ENCODE results near the gene TOMM6.
"Not testable (repeated sequence)": the region's sequence is repeated elsewhere in the genome, so short reads cannot be mapped to it uniquely, and the experiment has no call there.

The TOMM6 gene

DNA sequence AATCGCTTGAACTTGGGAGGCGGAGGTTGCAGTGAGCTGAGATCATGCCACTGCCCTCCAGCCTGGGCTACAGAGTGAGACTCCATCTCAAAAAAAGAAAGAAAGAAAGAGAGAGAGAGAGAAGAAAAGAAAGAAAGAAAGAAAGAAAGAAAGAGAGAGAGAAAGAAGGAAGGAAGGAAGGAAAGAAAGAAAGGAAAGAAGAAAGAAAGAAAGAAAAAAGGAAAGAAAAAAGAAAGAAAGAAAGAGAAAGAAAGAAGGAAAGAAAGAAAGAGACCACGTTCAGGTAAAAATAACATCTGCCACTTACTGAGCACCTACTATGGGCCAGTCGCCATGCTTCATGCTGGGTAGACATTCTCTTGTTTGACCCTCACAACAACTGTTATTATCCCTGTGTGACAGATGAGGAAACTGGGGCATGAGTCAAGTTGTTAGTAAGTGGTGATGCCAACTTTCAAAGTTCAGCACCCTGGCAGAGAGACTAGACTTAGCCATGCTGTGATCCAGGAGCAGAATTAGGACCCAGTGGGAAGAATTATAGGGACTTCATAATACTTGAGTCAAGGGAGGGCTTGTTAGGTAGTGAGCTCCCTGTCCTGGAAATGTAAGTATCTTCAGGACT lies 21.3 kb upstream of the TOMM6 start:
- not testable (repeated sequence) for DNase-seq

DNA sequence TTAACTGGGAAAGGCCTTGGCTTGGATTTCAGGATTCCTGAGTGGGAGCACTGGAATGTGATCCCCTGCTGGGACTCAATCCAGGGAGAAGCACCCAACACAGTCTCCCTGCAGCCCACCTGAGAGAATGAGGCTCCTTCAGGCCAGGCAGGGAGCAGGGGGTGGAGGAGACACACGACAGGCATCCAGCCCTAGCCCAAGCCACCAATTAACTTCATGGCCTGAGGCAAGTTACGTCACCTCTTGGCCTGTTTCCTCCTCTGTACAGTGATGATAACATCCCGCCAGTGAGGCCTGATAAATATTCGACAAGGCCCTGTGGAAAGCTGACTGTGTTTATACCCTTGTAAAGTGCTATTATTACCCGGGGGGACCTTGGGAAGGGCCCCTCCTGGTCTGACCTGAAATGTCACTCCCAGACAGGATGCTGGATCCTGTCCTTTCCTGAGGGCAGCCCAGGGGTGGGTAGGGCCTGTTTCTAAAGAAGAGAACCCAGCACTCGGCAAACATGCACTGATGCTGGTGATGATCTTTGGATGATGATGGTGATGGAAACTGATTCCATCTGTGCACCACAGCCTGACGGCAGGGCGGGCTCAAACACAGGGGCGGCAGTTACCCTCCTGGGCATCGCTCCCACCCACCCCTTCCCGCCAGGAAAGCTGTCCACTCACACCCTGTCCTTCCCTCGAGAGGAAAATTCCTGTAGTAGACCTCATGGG lies 20.2 kb upstream of the TOMM6 start:
- no peak for DNase-seq

DNA sequence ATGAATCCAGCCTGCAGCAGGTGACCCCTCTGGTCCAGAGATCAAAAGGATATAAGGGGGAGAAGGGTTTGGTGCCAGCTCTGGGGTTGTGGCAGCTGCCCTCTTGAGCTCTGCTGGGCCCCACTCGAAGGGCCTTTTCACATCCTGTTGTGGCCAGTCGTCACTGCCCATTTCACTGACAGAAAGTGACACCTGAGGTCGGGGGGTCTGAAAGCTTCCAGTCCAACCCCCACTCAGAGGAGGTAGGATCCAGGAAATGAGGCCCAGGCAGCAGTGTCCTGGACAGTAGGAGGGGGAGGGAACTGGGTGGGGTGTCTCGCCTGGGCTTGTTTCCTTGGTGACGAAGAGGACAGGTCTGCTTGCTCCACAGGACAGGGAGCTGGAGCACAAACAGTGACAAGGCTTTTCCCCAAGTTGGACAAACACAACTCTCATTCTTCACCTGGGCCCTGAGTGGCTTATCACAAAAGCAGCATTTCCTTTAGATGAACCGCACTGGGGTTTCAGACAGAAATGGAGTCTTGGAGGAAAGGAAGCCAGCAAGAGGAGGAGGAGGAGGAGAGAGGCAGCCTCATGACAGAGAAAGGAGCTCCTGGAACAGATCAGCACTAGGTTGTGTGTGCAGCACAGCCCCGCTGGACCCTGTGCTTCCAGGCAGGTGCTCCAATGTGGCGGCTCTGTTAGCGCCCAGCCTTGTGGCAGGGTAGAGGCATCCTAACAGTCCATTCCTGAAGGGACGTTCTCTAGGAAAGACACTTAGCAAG lies 18.8 kb upstream of the TOMM6 start:
- no peak for DNase-seq

DNA sequence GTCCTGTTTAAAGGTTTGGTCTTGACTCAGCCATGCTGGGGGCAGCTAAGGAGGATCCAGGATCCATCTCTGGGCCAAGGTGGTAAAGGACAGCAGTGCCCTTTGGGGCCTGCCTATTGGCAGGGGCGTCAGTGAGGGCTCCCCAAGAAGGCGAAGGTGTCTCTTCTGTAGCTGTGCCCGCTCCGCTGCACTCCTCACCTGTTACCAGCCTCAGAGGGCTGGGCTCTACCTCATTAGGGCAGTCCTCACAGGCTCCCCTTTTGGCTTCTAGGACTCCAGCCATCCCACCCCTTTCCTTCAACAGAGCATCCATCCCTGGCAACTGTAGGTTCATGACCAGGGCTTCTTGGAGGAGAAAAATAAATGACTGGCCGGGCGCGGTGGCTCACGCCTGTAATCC lies 18.1 kb upstream of the TOMM6 start:
- no peak for DNase-seq

DNA sequence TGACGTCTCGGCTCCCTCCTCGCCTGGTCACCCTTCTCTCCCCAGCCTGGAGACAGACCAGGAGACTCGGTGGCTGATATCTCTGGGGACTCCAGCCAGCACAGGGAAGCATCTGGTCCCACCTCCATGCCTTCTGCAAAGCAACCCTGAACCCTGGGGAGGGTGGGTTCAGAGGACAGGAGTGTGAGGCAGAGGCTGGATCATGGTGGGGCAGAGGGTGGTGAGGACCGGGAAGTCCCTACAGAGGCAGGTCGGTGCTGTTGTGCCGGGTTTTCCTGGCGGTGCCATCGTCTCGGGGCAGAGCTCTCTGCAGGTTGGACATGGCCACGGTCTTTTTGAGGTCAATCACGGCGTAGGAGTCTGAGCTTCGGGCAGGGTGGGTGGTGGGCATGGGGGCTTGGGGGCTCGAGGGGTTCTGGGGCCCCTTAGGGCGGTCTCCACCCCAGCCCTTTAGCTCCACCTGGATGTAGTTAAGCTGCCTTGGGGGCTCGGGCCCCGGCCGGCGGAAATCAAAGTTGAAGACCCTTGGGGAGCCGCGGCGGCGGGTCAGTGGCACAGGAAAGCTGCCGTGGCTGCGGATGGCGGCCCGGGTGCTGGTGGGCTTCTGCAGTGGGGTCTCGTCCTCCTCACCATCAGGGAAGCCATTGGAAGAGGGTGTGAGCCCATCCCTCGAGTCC lies 17.0 kb upstream of the TOMM6 start:
- no peak for DNase-seq

DNA sequence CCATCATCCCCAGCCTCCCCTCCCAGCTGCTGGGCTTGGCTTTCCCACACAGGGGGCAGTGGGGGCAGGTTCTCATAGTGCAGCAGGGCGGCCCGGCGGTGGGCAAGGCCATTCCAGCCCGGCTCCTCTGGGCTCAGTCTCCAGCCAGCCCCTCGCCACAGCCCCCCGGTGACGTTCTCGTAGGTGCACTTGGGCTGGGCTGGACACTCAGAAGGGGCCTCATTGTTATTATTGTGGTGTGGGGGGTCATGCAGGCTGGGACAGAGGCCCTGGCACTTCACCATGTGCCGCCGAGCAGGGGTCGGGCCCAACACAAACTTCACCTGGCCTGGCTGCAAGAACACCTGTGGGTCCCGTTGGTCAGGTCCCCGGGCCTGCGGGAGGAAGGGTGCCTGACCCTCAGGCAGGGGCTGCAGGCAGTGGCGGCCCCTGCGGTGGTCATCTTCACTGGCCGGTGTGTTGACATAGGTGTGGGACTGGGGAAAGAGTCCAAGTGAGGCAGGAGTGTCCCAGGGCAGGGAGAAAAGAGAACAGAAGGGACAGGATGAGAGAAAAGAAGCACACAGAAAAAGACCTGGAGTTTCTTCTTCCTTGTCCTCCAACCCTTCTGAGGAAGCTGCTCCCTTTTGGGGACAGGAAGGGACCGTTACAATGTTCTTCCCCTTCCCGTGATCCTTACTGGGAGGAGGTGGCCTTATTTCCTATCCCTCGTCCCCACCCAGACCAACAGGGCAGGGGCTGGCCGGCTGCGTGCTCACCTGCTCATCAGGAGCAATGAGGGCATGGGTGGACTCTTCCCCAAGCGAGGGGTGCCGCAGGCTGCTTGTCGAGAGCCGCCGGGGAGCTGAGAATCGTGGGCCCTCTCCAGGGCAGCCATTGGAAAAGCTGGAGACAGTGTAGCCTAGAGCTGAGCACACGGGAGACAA lies 16.2 kb upstream of the TOMM6 start:
- no peak for DNase-seq

DNA sequence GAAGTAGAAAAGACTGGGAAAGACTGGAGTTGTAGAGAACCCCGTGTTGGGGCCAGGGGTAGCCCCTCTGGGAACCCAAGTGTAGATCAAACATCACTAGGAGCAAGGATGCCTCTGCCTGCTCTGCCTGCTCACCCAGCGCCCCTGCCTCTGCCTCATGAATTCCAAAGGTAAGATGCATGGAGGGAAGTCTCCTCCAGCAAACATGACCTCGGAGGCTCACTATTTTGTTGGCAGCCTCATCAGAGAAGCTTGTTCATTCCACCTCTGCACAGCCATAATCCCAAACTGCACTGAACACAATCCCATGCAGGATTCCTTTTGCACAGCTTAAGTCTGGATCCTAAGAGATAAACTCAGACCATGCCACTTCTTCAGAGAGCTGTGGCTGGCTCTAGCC lies 12.7 kb upstream of the TOMM6 start:
- no peak for DNase-seq

DNA sequence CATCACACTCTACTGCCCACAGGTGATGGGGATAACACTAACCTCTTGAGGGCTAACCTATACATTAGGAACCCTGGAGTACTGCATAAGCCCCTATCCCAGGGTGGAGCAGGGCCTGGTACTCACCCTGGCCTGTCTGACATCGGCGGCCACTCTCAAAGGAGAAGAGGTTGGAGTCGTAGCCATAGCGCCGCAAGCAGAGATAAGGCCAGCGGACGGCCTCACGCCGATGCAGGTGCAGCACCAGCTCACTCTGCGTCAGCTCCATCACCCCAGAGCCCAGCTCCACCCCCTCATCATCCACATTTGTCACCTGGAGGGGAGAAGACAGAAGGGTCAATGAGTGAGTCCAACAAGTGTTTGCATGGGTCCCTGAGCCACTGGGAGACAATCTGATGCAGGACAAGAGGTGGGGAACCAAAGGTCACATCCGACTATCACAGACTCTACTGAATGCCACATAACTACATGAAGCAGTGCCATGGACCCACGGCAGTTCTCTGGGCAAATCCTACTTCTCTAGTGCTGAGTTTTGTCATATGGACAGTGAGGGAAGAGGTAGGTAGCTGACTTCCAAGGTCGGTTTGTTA lies 12.1 kb upstream of the TOMM6 start:
- DNase-seq, result no peak

DNA sequence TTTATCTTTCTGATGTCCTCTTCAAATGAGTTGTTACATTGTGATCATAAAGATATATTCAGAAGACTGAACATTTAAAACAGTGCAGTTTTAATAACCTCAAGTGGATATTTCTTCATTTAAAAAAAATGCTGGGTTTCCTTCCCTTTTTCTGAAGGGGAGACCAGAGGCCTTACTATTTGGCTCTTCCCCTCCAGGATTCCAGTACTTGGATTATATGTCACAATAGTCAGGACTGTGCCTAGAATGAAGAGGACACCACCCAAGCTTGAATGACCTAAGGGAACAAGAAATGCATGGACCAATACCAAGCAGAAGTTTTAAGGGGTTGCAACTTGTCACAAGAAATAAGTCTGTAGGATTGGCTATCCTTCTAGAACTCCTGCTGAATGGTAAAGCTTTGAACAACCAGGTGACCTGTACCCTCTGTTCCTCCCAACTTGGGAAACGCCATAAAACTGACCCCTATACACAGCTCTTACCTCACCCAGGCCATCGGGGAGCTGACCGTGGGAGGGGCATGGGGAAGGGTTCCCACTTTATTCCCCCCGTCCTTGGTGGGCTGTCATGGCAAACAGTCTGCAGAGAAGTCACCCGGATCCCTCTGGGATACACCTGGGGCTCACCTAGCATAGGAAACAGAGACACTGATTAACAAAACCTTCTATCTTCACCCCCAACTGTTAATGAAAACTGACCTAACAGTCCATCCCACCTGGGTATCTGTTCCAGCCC lies 9.8 kb upstream of the TOMM6 start:
- no peak for DNase-seq

DNA sequence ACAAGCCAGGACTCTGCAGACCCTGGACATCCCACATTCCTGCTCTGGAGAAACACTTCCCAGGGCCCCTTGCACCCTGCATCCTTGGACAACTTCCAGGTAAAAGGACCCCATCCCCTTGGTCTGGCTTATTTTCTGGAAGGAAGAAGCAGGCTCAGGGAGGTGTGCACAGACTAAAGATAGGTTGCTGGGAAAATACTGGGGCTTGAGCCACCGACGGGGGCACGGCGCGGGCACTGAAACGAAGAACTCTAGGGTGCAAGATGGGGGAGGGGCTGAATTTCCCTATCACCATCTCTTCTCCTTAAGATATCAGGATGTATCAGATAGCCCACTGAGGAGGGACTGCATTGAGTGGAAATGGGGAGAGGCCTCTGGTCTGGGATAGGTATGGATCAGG lies 8.6 kb upstream of the TOMM6 start:
- DNase-seq, result no peak

DNA sequence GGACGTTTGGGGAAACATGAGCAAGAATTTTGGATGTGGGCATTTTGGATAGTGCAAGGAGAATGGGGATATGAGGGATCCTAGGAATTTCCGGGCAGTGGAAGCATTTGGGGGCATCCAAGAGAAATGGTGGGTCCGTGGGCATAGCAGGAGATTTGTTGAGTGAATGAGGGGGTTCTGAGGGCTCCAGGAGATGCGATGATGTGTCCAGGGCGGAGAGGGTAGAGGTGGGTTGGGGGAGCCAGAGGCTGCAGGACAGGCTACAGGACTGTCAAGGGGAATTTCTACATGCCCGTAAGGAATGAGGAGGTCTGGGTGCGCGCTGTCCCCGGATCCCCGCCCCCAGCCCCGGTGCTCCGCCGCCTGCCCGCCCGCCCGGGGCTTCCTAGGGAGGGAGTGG lies 8.2 kb upstream of the TOMM6 start:
- no peak for DNase-seq

DNA sequence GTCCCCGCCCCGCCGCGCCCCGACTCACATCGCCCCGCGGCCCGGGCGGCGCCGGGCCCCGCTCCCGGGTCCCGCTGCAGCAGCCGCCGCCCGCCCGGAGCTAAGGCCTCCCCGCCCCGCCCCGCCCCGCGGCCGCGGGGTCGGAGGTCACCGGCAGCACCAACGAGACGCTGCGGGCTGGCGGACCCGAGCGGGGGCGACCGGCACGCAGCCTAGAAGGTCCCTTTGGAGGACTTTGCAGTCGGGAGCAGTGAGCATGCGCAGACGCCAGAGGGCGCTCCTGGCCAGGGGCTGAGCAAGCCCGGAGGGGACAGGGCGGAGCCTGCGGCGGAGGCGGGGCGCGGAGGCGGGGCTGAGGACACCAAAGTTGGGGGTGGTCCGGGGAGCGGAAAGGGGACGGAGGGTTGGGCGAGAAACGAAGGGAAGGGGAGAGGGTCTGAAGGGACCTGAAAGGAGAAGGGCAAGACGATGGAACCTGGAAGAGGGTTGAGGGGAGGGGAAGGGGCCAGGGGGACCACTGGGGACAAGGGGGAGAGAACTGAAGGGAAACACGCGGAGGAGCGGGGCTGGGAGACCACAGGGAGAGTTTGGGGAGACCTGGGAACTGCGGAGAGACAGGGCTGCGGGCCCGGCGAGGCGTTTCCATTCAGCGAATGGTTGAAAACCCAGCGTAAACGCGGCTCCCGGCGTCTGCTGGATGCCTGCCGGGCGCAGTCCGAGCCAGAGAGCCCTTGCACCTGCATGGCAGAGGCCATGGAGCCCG lies 7.5 kb upstream of the TOMM6 start, which contains the start of gene FRS3:
FRS3 (minus strand) TSS at position 113 of the 763 bp plus-strand sequence. CDS start 2,913 bp downstream, outside the sequence.
- peak; percentile 99 for DNase-seq

DNA sequence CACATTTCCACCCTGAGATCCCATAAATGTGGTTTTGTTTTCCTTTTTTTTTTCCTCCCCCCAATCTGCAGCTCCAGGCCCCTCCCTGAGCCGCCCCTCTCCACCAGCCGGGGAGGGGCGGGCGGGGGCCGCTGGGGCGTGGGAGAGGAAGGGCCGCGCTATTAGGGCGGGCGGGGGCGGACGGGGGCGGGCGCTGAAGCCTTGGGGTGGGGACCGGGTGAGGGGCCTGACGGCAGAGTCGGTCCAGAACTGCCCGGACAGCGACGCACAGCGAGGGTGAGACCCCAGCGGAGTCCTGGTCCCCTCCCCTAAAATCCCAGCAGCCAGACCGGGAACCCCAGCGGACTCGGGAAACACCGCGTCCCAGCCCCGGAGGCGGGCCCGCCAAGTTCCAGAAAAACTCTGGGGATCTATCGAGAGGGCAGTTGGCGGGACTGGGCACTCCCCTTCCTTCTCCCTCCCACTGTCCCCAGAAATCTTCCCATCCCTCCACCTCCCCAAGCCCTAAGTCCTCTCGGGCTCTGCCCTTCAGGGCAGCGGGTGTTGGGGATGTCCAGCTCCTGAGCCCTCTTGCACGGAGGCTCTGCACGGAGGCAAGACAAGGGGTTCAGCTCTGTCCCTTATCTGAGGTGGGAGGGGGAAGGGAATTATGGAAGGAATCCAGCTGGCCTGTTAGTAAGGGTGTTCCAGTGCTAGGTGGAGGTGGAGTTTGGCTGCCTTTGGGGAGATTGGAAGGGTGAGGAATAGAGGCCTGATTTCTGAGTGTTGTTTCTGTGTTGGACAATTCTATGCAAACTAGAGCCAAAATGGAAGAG lies 6.7 kb upstream of the TOMM6 start, which contains the start of gene PRICKLE4:
PRICKLE4 (plus strand) TSS at position 232 of the 815 bp plus-strand sequence. CDS start 2,692 bp downstream, outside the sequence.
- DNase-seq, result no peak

DNA sequence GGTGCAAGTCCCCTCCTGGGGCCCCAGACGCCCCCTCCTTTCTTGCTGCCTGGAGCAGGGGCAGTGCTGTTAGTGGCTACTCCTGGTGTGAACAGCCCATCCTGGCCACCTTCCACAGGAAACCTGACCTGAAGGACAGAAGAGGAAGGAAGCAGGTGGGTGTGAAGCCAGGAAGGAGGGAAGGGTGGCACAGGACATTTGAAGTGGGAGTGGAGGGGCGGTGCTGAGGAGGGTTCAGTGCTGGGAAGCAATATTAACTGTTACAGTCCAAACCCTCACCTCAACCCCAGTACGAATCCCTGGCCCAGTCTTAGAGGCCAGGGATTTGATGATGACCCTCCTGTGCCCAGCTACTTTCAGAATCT lies 6.1 kb upstream of the TOMM6 start:
- no peak for DNase-seq

DNA sequence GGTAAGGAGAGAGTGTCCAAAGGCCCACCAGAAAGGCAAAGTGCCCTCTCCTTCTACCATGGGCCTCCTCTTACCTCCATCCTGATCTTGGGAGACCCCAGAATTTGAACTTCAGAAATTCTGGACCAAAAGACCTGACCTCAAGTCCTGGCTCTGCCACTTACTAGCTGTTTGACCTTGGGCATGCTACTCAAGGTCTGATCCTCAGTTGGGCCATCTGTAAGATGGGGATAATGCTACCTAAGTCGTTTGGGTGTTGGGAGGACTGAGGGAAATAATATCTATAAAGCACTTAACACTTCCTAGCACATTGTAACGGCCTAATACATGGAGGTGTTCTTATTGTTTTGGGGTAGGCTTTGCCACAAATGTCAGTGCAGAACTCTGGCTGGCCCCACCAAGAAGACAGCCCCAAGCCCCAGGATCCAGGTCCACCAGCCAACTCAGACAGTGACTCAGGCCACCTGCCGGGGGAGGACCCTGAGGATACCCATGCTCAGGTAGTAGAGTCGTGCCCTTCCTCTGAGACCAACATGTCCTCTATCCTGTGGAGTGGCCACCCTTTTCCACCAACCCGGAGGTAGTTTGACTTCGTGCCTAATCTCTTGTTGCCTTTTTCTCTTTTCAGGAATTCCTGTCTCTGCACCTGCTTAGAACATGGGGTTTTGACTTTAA lies 4.3 kb upstream of the TOMM6 start:
- DNase-seq, result no peak

DNA sequence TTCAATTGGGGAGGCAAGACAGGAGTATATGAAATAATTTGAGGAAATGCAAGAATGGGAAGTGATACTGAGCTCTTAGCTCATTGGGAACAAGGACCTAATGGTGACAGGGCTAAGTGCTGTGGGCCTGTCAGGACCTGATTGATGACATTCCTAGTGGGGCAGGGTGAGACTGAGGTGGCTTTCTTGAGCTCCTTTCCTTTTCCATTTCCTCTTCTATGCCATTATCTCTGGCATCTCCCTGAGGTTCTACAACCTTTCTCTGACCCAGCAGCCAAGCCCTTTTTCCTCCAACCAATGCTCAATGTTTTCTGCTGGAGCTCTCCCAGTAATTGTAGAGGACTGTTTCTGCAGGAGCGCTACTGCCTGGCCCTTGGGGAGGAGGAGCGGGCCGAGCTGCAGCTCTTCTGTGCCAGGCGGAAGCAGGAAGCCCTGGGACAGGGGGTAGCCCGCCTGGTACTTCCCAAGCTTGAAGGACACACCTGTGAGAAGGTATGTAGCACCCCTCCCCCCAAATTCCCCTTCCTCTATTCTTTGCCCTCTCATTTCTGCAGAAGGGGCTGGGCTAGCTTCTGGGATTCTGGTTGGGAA lies 2.8 kb upstream of the TOMM6 start:
- no peak for DNase-seq

DNA sequence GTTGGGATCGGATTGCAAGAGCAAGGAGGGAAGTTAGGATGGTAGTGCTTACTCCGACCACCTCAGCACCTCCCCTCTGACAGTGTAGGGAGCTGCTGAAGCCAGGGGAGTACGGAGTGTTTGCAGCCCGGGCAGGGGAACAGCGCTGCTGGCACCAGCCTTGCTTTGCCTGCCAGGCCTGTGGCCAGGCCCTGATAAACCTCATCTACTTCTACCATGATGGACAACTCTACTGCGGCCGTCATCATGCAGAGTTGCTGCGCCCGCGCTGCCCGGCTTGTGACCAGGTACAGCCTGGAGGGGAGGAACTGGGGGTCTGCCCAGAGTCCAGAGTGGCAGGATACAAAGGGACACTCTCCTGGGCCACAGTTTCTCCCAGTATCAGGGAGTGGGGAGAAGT lies 2.2 kb upstream of the TOMM6 start:
- no peak for DNase-seq
